Measurements from ENCODE around the gene LYST. TPM values are rescaled to one million over a fixed set of nuclear protein-coding genes. Genes with fewer than 3 reads are reported as not detected.

LYST gene
- total and polyA plus RNA-seq, 10 of the 15 experiments (the other 5 are each of a cell fraction or from before 2014, with no cell fraction given): 3.3 to 28.1 (median 5.6) TPM

DNA sequence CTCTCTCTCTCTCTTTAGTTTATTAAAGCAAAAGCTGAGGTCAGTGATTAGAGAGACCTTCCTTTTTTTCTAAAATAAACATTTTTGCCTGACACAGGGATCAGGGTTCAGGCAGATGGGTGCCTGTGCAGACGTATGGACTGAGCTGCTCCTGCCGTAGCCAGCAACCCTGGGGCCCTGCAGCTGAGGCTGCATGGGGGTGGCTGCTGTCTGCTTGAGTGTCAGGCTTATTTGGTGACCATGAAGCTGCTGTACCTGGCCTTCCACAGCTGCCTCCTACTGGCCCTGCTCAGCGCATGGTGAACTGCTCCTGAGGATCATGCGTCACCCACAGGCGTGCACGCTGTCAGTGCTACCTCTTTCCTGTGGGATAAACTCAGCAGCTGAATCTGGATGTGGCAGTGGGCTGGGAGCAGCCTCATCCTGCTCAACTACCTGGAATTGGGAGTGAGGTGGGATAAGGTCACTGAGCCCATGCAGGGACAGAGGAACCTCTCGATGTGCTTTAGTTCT is 252.2 kb downstream of the LYST start:
- H4K20me1 ChIP-seq (ENCODE audit: control insufficient read depth, insufficient read depth): no peaks in the 10 kb centered on the region
- in situ Hi-C loops (cut with MboI) (no loop called here), intact Hi-C loops (cut with micrococcal nuclease; ENCODE audit: unreplicated experiment) (no loop called here)
- no peaks in the 10 kb centered on the region for H3K4me1 ChIP-seq (ENCODE audit: control insufficient read depth, insufficient read depth, low read length)
- H3K27me3 ChIP-seq (replicated peaks in 1 of 2; ENCODE audit: control insufficient read depth in 2 of 2, insufficient read depth in 2 of 2, low read length in 1 of 2): peaks cover 0 to 3% of the 10 kb centered on the region in 2 experiments; a peak in 1 of 4 replicates
- DNase-seq (ENCODE audit: low read depth, low spot score) (no peak), ATAC-seq (no peak), FAIRE-seq (no peak)
- H3K36me3 ChIP-seq (ENCODE audit: control insufficient read depth in 2 of 2, insufficient read depth in 2 of 2, low read length in 1 of 2): no peaks in the 10 kb centered on the region
- no peak overlapping the region for H3K9ac ChIP-seq (ENCODE audit: control insufficient read depth, insufficient read depth, low read length)
- ChIA-PET POLR2A (no interaction called here), SMC1A (ENCODE audit: uncharacterized antibody, unreplicated experiment) (interaction anchor here (1.0 to 1.8 kb wide), 2 partner anchors 10 to 12 kb away, joined by 3 to 6 read pairs; no protein-coding TSS in a partner anchor), CTCF (interaction anchor here (3.3 kb wide), 1 partner anchor 13 kb away, joined by 26 read pairs; no protein-coding TSS in a partner anchor), RAD21 (ENCODE audit: unreplicated experiment) (interaction anchor here (1.1 kb wide), 1 partner anchor 168 kb away, joined by 3 read pairs; no protein-coding TSS in a partner anchor)
- H3K27ac ChIP-seq (ENCODE audit: control insufficient read depth, insufficient read depth): no peak overlapping the region
- no peak overlapping the region for H3K4me3 ChIP-seq
- WGBS (ENCODE audit: insufficient coverage, insufficient replicate concordance, low lambda C conversion rate, missing lambda C conversion rate): 30% methylated on average over 7 of the region's 7 CpGs
- no TSS peak for BruUV-seq (replicated peaks)
- no peak overlapping the region for H2AFZ ChIP-seq (ENCODE audit: control insufficient read depth, low read depth, low read length)
- H3K4me2 ChIP-seq (ENCODE audit: control insufficient read depth, insufficient read depth): no peak overlapping the region
- no peaks in the 10 kb centered on the region for H3K79me2 ChIP-seq (ENCODE audit: control insufficient read depth, insufficient read depth, low read length)
- H3K9me3 ChIP-seq (replicated peaks; ENCODE audit: control insufficient read depth, insufficient read depth, low read length): no peaks in the 10 kb centered on the region
- no peak for TF ChIP-seq IRF4 (IDR thresholded peaks at IDR 0.05; ENCODE audit: low read depth, low read length)
- TF ChIP-seq EP300 (IDR thresholded peaks at IDR 0.05; ENCODE audit: borderline replicate concordance in 1 of 2, control insufficient read depth in 1 of 2, low read depth in 2 of 2, low read length in 2 of 2): no peak
- TF ChIP-seq GATAD2B (conservative IDR thresholded peaks at IDR 0.05; ENCODE audit: low read depth): no peak
- TF ChIP-seq KLF5 (IDR thresholded peaks at IDR 0.05; ENCODE audit: partially characterized antibody): no peak
- TF ChIP-seq HCFC1 (IDR thresholded peaks at IDR 0.05; ENCODE audit: low read length): no peak
- no peak for TF ChIP-seq MYB (IDR thresholded peaks at IDR 0.05; ENCODE audit: borderline replicate concordance, low read depth, low read length)
- no peak for TF ChIP-seq NR2C2 (IDR thresholded peaks at IDR 0.05; ENCODE audit: borderline replicate concordance, control insufficient read depth, insufficient read length, low read depth)
- TF ChIP-seq, protein P1, sequence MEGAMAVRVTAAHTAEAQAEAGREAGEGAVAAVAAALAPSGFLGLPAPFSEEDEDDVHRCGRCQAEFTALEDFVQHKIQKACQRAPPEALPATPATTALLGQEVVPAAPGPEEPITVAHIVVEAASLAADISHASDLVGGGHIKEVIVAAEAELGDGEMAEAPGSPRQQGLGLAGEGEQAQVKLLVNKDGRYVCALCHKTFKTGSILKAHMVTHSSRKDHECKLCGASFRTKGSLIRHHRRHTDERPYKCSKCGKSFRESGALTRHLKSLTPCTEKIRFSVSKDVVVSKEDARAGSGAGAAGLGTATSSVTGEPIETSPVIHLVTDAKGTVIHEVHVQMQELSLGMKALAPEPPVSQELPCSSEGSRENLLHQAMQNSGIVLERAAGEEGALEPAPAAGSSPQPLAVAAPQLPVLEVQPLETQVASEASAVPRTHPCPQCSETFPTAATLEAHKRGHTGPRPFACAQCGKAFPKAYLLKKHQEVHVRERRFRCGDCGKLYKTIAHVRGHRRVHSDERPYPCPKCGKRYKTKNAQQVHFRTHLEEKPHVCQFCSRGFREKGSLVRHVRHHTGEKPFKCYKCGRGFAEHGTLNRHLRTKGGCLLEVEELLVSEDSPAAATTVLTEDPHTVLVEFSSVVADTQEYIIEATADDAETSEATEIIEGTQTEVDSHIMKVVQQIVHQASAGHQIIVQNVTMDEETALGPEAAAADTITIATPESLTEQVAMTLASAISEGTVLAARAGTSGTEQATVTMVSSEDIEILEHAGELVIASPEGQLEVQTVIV (IDR thresholded peaks at IDR 0.05; ENCODE audit: borderline replicate concordance, partially characterized antibody): no peak
- TF ChIP-seq RB1 (IDR thresholded peaks at IDR 0.05; ENCODE audit: borderline replicate concordance): no peak
- no peak for TF ChIP-seq ASH2L (IDR thresholded peaks at IDR 0.05; ENCODE audit: borderline replicate concordance, low read depth)
- TF ChIP-seq, protein P2, sequence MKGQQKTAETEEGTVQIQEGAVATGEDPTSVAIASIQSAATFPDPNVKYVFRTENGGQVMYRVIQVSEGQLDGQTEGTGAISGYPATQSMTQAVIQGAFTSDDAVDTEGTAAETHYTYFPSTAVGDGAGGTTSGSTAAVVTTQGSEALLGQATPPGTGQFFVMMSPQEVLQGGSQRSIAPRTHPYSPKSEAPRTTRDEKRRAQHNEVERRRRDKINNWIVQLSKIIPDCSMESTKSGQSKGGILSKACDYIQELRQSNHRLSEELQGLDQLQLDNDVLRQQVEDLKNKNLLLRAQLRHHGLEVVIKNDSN (IDR thresholded peaks at IDR 0.05; ENCODE audit: borderline replicate concordance, extremely low read length, insufficient read depth, low read depth, low read length): no peak
- no peak for TF ChIP-seq KAT2A (conservative IDR thresholded peaks at IDR 0.05; ENCODE audit: control insufficient read depth, low read depth, low read length)
- no peak for TF ChIP-seq NFXL1 (IDR thresholded peaks at IDR 0.05; ENCODE audit: borderline replicate concordance)
- TF ChIP-seq TCF3 (IDR thresholded peaks at IDR 0.05; ENCODE audit: borderline replicate concordance, insufficient read depth, low read depth, low read length): no peak
- TF ChIP-seq, protein P3, sequence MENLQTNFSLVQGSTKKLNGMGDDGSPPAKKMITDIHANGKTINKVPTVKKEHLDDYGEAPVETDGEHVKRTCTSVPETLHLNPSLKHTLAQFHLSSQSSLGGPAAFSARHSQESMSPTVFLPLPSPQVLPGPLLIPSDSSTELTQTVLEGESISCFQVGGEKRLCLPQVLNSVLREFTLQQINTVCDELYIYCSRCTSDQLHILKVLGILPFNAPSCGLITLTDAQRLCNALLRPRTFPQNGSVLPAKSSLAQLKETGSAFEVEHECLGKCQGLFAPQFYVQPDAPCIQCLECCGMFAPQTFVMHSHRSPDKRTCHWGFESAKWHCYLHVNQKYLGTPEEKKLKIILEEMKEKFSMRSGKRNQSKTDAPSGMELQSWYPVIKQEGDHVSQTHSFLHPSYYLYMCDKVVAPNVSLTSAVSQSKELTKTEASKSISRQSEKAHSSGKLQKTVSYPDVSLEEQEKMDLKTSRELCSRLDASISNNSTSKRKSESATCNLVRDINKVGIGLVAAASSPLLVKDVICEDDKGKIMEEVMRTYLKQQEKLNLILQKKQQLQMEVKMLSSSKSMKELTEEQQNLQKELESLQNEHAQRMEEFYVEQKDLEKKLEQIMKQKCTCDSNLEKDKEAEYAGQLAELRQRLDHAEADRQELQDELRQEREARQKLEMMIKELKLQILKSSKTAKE (IDR thresholded peaks at IDR 0.05; ENCODE audit: low read depth, poor library complexity, severe bottlenecking): no peak
- TF ChIP-seq GABPA (IDR thresholded peaks at IDR 0.05; ENCODE audit: low read depth): no peak
- no peak for TF ChIP-seq RAD51 (IDR thresholded peaks at IDR 0.05)
